ENCODE results near the gene EIF3I. TPM values are rescaled to one million over a fixed set of nuclear protein-coding genes. Genes with fewer than 3 reads are reported as not detected.

Gene EIF3I
- total RNA-seq, 2 experiments from 2014 or later = 382 to 391 TPM

GRCh38 chr1:32199717-32200072, 22.5 kb upstream of the EIF3I start:
- peaks cover 14% of the 10 kb centered on the region for H3K36me3 Mint-ChIP-seq (ENCODE audit: low read depth)
- H3K4me1 Mint-ChIP-seq (ENCODE audit: low read depth) = peaks cover 41% of the 10 kb centered on the region
- DNase-seq = no peak
- peak overlapping the region; percentile 88 for H3K27ac Mint-ChIP-seq
- H3K9me3 Mint-ChIP-seq = no peaks in the 10 kb centered on the region
- intact Hi-C loops (cut with micrococcal nuclease) = loop anchor here (1.0 to 2.0 kb wide), 2 partner anchors 23 to 127 kb away; partner anchors contain the start of genes EIF3I, TMEM234 and TMEM39B
- H3K27me3 Mint-ChIP-seq (ENCODE audit: low read depth) = no peaks in the 10 kb centered on the region
- peak overlapping the region; percentile 70 for H3K4me3 Mint-ChIP-seq
- CTCF ChIA-PET = interaction anchor here (1.9 kb wide), 1 partner anchor 17 kb away, joined by 5 read pairs; no protein-coding TSS in a partner anchor

DNA sequence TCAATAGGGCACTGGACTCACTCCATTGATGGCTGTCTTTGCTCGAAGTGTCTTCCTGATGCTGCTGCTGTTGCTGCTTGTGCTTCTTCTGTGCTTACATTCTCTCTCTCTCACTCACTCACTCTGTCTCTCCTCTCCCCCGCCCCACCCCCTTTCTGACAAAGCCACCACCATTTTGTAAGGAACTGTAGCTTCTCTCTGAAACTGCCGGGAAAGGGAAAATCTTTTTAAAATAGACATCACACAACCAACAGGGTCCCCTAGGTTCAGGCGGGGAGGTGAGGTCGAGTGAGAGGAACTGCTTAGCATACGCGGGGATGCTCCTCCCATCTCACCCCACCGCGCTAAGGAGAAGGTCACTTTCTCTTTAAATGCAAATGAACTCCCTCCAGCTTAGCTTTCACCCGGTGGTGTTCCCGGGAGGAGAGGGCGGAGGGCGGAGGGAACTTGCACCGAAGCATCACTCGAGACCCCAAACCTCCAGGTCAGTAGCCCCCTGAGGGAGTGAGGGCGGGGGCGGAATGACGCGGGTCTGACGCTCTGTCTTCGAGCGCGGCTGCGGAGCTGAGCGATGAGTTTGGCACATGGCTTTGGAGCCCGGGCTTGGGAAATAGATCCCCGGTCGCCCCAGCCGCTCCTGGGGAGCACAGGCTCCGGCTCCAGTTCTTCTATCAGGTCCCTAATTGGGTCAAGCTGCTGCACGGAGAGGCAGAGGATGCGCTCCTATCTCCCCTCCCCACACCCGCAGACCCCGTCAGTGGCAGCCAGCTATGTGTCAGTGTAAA, 21.8 kb upstream of the EIF3I start, which contains the start of gene CCDC28B:
CCDC28B (plus strand) TSS at position 370 of the 785 bp plus-strand sequence. CDS start 1,341 bp downstream, outside the sequence.
- peaks cover 11% of the 10 kb centered on the region for H3K36me3 Mint-ChIP-seq (ENCODE audit: low read depth)
- H3K27me3 Mint-ChIP-seq (ENCODE audit: low read depth) = no peaks in the 10 kb centered on the region
- intact Hi-C loops (cut with micrococcal nuclease) = loop anchor here (1.0 to 2.0 kb wide), 5 partner anchors 21 to 128 kb away; partner anchors contain the start of genes EIF3I, TMEM234, TMEM39B and TXLNA
- H3K4me1 Mint-ChIP-seq (ENCODE audit: low read depth) = peaks cover 38% of the 10 kb centered on the region
- peak; percentile 72 for DNase-seq
- no peaks in the 10 kb centered on the region for H3K9me3 Mint-ChIP-seq
- CTCF ChIA-PET = interaction anchor here (0.6 to 1.9 kb wide), 4 partner anchors 10 to 201 kb away, joined by 3 to 5 read pairs (median 4); partner anchors contain the start of gene TXLNA
- H3K4me3 Mint-ChIP-seq = peak within 1 kb of the TSS; percentile 70
- H3K27ac Mint-ChIP-seq = peak within 1 kb of the TSS; percentile 88

GRCh38 chr1:32201011-32201855, 21.0 kb upstream of the EIF3I start:
- no peaks in the 10 kb centered on the region for H3K9me3 Mint-ChIP-seq
- H3K4me3 Mint-ChIP-seq = peak overlapping the region; percentile 70
- peak overlapping the region; percentile 85 for H3K27ac Mint-ChIP-seq
- peaks cover 35% of the 10 kb centered on the region for H3K4me1 Mint-ChIP-seq (ENCODE audit: low read depth)
- peak; percentile 92 for DNase-seq
- no peaks in the 10 kb centered on the region for H3K27me3 Mint-ChIP-seq (ENCODE audit: low read depth)
- intact Hi-C loops (cut with micrococcal nuclease) = loop anchor here (1.0 to 2.0 kb wide), 4 partner anchors 22 to 72 kb away; partner anchors contain the start of genes EIF3I, TMEM234 and TXLNA
- peaks cover 13% of the 10 kb centered on the region for H3K36me3 Mint-ChIP-seq (ENCODE audit: low read depth)
- CTCF ChIA-PET = interaction anchor here (0.6 to 1.9 kb wide), 4 partner anchors 9 to 200 kb away, joined by 3 to 5 read pairs (median 4); partner anchors contain the start of gene TXLNA

DNA sequence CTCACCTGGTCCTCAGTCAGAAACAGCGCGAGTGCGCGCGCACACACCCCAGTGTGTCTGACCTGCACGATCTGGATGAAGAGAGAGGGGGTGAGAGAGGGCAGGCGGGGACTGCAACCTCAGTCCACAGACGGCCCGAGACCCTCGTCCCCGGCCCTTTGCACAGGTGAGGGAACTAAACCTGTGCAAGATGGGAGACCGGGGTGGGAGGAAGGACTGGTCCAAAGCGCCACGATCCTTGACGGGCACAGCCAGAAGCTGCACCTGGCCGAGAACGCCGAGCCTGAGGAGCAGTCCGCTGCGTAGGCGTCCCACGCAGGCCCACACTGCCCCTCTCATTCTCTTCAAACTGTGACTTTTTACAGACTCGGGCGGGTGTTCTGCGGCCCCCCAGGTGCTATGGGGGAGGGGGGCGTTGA, 17.3 kb upstream of the EIF3I start:
- no peak for DNase-seq
- no peaks in the 10 kb centered on the region for H3K27me3 Mint-ChIP-seq (ENCODE audit: low read depth)
- peak overlapping the region; percentile 90 for H3K4me3 Mint-ChIP-seq
- H3K27ac Mint-ChIP-seq = no peak overlapping the region
- no peaks in the 10 kb centered on the region for H3K9me3 Mint-ChIP-seq
- H3K4me1 Mint-ChIP-seq (ENCODE audit: low read depth) = peaks cover 32% of the 10 kb centered on the region
- CTCF ChIA-PET = interaction anchor here (3.5 kb wide), 1 partner anchor 11 kb away, joined by 27 read pairs; no protein-coding TSS in a partner anchor
- intact Hi-C loops (cut with micrococcal nuclease) = no loop called here
- H3K36me3 Mint-ChIP-seq (ENCODE audit: low read depth) = peaks cover 15% of the 10 kb centered on the region

DNA sequence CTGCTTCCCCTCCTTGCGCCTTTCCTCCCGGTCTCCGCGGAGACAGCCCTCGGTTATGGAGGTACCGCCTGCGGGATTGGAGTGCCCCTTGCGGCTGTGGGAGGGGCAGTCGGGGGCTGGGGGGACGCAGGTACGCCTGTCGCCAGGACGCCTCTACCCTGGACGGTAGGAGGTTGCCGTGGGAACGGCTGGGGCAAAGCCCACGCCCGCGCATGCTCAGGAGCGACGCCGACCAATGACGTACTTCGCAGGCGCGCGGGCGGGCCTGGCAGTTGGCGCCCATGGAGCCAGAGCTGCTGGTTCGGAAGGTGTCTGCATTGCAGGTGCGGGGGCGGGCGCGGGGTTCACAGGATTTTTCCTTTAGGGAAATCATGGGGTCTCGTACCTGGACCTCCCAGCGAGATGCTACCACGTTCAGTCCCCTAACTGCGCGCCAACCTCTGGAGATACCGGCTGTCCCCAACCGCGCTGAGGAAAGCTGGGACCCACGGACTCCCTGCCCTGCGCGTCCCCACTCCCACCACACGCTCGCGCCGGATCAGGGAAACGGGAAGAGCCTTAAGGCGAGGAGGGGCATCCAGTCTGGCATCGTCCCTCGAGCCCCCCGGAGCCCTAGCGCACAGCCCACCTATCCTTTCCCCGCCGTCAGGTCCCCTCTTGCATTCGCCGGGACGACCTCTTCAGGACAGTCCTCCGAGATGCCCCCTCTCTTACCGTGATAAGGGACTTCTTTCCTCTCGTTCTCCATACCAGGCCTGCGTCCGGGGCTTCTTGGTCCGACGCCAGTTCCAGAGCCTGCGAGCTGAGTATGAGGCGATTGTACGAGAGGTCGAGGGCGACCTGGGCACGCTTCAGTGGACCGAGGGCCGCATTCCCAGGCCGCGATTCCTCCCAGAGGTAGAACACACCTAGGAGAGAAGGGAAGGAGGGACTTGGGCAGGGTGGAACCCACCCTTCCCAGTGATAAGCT, 16.5 kb upstream of the EIF3I start, which contains the start of gene IQCC:
IQCC (plus strand) TSS at position 271 of the 970 bp plus-strand sequence; CDS start at position 282, 11 bp downstream.
- peak within 1 kb of the TSS; percentile 90 for H3K4me3 Mint-ChIP-seq
- no peaks in the 10 kb centered on the region for H3K27me3 Mint-ChIP-seq (ENCODE audit: low read depth)
- CTCF ChIA-PET = interaction anchor here (1.0 to 3.5 kb wide), 3 partner anchors 10 to 43 kb away, joined by 3 to 27 read pairs (median 9); no protein-coding TSS in a partner anchor
- no peaks in the 10 kb centered on the region for H3K9me3 Mint-ChIP-seq
- DNase-seq = peak; percentile 90
- intact Hi-C loops (cut with micrococcal nuclease) = no loop called here
- H3K27ac Mint-ChIP-seq = peak within 1 kb of the TSS; percentile 76
- H3K4me1 Mint-ChIP-seq (ENCODE audit: low read depth) = peaks cover 26% of the 10 kb centered on the region
- peaks cover 15% of the 10 kb centered on the region for H3K36me3 Mint-ChIP-seq (ENCODE audit: low read depth)

DNA sequence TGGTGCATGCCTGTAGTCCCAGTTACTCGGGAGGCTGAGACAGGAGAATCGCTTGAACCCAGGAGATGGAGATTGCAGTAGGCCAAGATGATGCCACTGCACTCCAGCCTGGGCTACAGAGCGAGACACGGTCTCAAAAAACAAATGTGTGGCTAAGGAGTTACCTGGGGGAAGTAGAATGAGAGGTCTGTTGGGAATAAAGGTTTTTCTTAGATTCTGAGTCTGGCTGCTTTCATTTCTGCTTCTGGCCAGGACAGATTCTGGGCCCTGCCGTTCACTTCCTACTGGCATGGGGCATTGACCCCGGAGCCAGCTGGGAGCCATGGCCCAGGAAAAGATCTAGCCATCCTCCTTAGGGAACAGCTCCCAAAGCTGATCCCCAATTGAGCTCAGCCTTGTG, 13.7 kb upstream of the EIF3I start:
- DNase-seq = no peak
- Mint-ChIP-seq H3K27ac (no peak overlapping the region), H3K4me1 (ENCODE audit: low read depth) (peaks cover 12% of the 10 kb centered on the region), H3K27me3 (ENCODE audit: low read depth) (no peaks in the 10 kb centered on the region), H3K36me3 (ENCODE audit: low read depth) (peaks cover 15% of the 10 kb centered on the region), H3K9me3 (no peaks in the 10 kb centered on the region), H3K4me3 (no peak overlapping the region)
- intact Hi-C loops (cut with micrococcal nuclease) = no loop called here
- CTCF ChIA-PET = interaction anchor here (1.3 kb wide), 1 partner anchor 8 kb away, joined by 3 read pairs; no protein-coding TSS in a partner anchor

- Mint-ChIP-seq H3K36me3 (ENCODE audit: low read depth) (peaks cover 15% of the 10 kb centered on the region), H3K4me1 (ENCODE audit: low read depth) (peaks cover 12% of the 10 kb centered on the region), H3K27ac (no peak within 1 kb of the TSS), H3K4me3 (no peak within 1 kb of the TSS), H3K9me3 (no peaks in the 10 kb centered on the region), H3K27me3 (ENCODE audit: low read depth) (no peaks in the 10 kb centered on the region)
- CTCF ChIA-PET = interaction anchor here (1.3 kb wide), 1 partner anchor 8 kb away, joined by 3 read pairs; no protein-coding TSS in a partner anchor
- intact Hi-C loops (cut with micrococcal nuclease) = no loop called here
- no peak for DNase-seq
Measured at GRCh38 chr1:32208891-32209328, 13.3 kb upstream of the EIF3I start, which contains the start of gene DCDC2B. Gene DCDC2B (plus strand): TSS chr1:32209089. CDS start chr1:32209094, 5 bp downstream.

DNA sequence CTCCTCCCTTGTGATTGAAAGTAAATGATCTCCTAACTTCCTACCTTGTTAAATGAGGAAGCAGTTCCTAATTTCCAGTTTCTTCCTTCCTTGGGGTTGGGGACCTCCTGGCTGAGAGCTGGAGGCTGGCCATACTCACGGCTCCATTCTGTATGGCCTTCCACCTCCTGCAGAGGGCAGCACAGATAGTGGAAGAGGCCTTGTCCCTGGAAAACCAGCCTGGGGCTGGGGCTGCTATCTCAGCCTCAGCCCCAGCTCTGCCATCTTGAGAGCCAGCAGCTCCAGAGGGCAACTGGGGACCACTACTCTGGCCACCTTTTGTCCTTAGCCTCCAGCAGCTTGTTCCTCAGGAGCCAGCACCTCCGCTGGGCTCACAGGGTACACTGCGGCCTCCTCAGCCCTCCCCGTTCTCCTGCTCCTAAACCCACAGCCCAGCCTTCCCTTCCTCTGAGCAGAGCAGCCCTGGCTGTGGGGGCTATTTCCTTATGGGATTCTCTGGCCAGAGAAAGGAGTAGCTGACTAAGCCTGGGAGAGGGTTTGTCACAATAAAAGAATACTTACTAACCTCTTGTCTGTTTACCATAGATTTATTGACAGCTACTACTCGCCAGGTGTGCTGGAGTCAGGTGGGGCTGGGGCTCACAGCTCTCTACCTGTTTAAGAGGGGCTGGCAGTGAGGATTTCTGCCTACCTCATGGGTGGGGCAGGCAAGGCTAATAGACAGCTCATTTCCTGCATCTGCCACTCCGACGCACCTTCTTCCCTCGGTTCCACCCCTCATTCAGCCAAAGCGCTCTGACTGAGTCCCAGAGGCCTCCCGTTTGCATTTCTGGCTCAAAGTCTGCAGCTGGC, 6.4 kb upstream of the EIF3I start:
- CTCF ChIA-PET = interaction anchor here (0.6 to 3.7 kb wide), 60 partner anchors 7 to 407 kb away, joined by 3 to 42 read pairs (median 4); partner anchors contain the start of genes BSDC1, CCDC28B, DCDC2B and FAM167B
- peak; percentile 77 for DNase-seq
- Mint-ChIP-seq H3K4me3 (no peak overlapping the region), H3K27me3 (ENCODE audit: low read depth) (no peaks in the 10 kb centered on the region), H3K36me3 (ENCODE audit: low read depth) (no peaks in the 10 kb centered on the region), H3K4me1 (ENCODE audit: low read depth) (peaks cover 14% of the 10 kb centered on the region), H3K9me3 (no peaks in the 10 kb centered on the region), H3K27ac (no peak overlapping the region)
- intact Hi-C loops (cut with micrococcal nuclease) = loop anchor here (1.0 to 5.0 kb wide), 3 partner anchors 74 to 198 kb away; partner anchors contain the start of genes FAM229A and TSSK3

- intact Hi-C loops (cut with micrococcal nuclease) = loop anchor here (5.0 kb wide), 1 partner anchor 146 kb away; the partner anchor contains the start of genes FAM229A and TSSK3
- CTCF ChIA-PET = interaction anchor here (0.6 to 3.7 kb wide), 46 partner anchors 8 to 406 kb away, joined by 3 to 42 read pairs (median 5); partner anchors contain the start of genes BSDC1, CCDC28B, DCDC2B and FAM167B
- no peak overlapping the region for H3K27ac Mint-ChIP-seq
Measured at GRCh38 chr1:32216566-32216965, 5.6 kb upstream of the EIF3I start.

DNA sequence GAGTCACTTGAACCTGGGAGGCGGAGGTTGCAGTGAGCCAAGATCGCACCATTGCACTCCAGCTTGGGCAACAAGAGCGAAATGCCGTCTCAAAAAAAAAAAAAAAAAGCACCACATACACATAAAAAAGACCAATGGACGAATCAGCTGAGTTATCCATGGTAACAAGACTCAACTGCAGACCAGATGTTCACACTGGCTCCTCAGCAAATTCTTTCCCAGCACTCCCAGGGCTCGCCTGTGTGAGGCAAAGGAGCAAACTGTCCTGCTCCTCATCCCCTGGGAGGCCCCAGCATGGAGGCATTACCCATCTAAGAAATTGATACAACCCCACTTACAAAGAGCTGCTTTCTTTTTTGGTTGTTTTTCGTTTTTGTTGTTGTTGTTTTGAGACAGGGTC, 3.2 kb upstream of the EIF3I start:
- no peaks in the 10 kb centered on the region for H3K27me3 Mint-ChIP-seq (ENCODE audit: low read depth)
- H3K27ac Mint-ChIP-seq = no peak overlapping the region
- H3K4me3 Mint-ChIP-seq = no peak overlapping the region
- peaks cover 32% of the 10 kb centered on the region for H3K4me1 Mint-ChIP-seq (ENCODE audit: low read depth)
- CTCF ChIA-PET = interaction anchor here (1.6 kb wide), 1 partner anchor 194 kb away, joined by 3 read pairs; no protein-coding TSS in a partner anchor
- DNase-seq = no peak
- H3K9me3 Mint-ChIP-seq = no peaks in the 10 kb centered on the region
- intact Hi-C loops (cut with micrococcal nuclease) = loop anchor here (5.0 kb wide), 1 partner anchor 143 kb away; the partner anchor contains the start of genes FAM229A and TSSK3
- peaks cover 4% of the 10 kb centered on the region for H3K36me3 Mint-ChIP-seq (ENCODE audit: low read depth)

More at GRCh38 chr1:32216566-32216965, 5.6 kb upstream of the EIF3I start:
- H3K36me3 Mint-ChIP-seq (ENCODE audit: low read depth) = no peaks in the 10 kb centered on the region
- H3K27me3 Mint-ChIP-seq (ENCODE audit: low read depth) = no peaks in the 10 kb centered on the region
- peaks cover 21% of the 10 kb centered on the region for H3K4me1 Mint-ChIP-seq (ENCODE audit: low read depth)
- no peak overlapping the region for H3K4me3 Mint-ChIP-seq
- DNase-seq = no peak
- no peaks in the 10 kb centered on the region for H3K9me3 Mint-ChIP-seq

Measured in activated naive CD4-positive, alpha-beta T cell treated with anti-CD3 and anti-CD28 coated beads for 36 hours (primary cell).